HepG2 (cell line): ENCODE results near the gene VSIG2. TPM values are rescaled to one million over a fixed set of nuclear protein-coding genes. Genes with fewer than 3 reads are reported as not detected.

ENCODE experiments used
- CBFB ChIP-seq: sonication (generic); formaldehyde crosslinking; IDR thresholded peaks from 2 replicates; pipeline ENCODE4 v1.4.0; 2020; ENCODE audit warnings: missing genetic modification reagents
- CENPX ChIP-seq: sonication (generic); formaldehyde crosslinking; IDR thresholded peaks from 2 replicates; pipeline ENCODE4 v1.9.0; 2021; ENCODE audit warnings: mild to moderate bottlenecking, missing genetic modification reagents, moderate library complexity
- DNMT1 ChIP-seq: sonication (generic); formaldehyde crosslinking; IDR thresholded peaks from 2 replicates; pipeline ENCODE4 v1.5.1; 2020; ENCODE audit warnings: mild to moderate bottlenecking, missing genetic modification reagents
- GLI4 ChIP-seq: sonication (generic); formaldehyde crosslinking; IDR thresholded peaks from 2 replicates; pipeline ENCODE4 v1.5.1; 2020; ENCODE audit warnings: missing genetic modification reagents, mild to moderate bottlenecking, moderate library complexity, borderline replicate concordance
- NKX3-1 ChIP-seq: sonication (generic); formaldehyde crosslinking; IDR thresholded peaks from 2 replicates; pipeline ENCODE4 v1.5.0; 2020; ENCODE audit warnings: missing genetic modification reagents
- POLR2AphosphoS2 ChIP-seq: IDR thresholded peaks from 2 replicates; pipeline ENCODE4 v1.6.1; 2011; ENCODE audit warnings: low read depth, low read length, improper control_type of control experiment
- REPIN1 ChIP-seq: sonication (generic); formaldehyde crosslinking; IDR thresholded peaks from 2 replicates; pipeline ENCODE4 v1.8.0; 2022; ENCODE audit warnings: missing genetic modification reagents, low read depth, mild to moderate bottlenecking, borderline replicate concordance
- SMAD3 ChIP-seq: sonication (generic); formaldehyde crosslinking; IDR thresholded peaks from 2 replicates; pipeline ENCODE4 v1.4.0; 2020; ENCODE audit warnings: missing genetic modification reagents
- ZBTB14 ChIP-seq: sonication (generic); formaldehyde crosslinking; IDR thresholded peaks from 2 replicates; pipeline ENCODE4 v1.4.0; 2020; ENCODE audit warnings: missing genetic modification reagents
- ZBTB3 ChIP-seq: sonication (generic); formaldehyde crosslinking; IDR thresholded peaks from 2 replicates; pipeline ENCODE4 v1.4.0; 2020; ENCODE audit warnings: low read depth, mild to moderate bottlenecking, moderate library complexity, missing genetic modification reagents, borderline replicate concordance
- ZBTB49 ChIP-seq: sonication (generic); formaldehyde crosslinking; IDR thresholded peaks from 2 replicates; pipeline ENCODE4 v1.4.0; 2020; ENCODE audit warnings: missing genetic modification reagents, borderline replicate concordance
- ZFP90 ChIP-seq: sonication (generic); formaldehyde crosslinking; IDR thresholded peaks from 2 replicates; pipeline ENCODE4 v1.8.0; 2022; ENCODE audit warnings: missing genetic modification reagents, mild to moderate bottlenecking, inconsistent platforms, borderline replicate concordance
- ZNF207 ChIP-seq: fragments of 450-650 bp; IDR thresholded peaks from 2 replicates; pipeline ENCODE4 v1.6.1; 2016; ENCODE audit warnings: antibody characterized with exemption, borderline replicate concordance
- ZNF263 ChIP-seq: sonication (generic); formaldehyde crosslinking; IDR thresholded peaks from 2 replicates; pipeline ENCODE4 v1.4.0; 2020; ENCODE audit warnings: missing genetic modification reagents
- ZNF747 ChIP-seq: sonication (generic); formaldehyde crosslinking; IDR thresholded peaks from 2 replicates; pipeline ENCODE4 v1.8.1; 2023; ENCODE audit warnings: missing genetic modification reagents, mild to moderate bottlenecking, borderline replicate concordance
- ZNF792 ChIP-seq: IDR thresholded peaks from 2 replicates; pipeline ENCODE4 v1.6.1; 2016
- polyA plus RNA-seq, 8 experiments: library from polyadenylated mRNA; depleted of rRNA in 3 of 8; stranded (reverse) in 7 of 8; unstranded in 1 of 8; fragments of >200 nt; fragmentation: Illumina TruSeq in 4 of 8; extraction: Trizol in 4 of 8; gene quantifications; 2 replicates each; pipeline versions ENCODE4 v1.2.1 to v1.2.3, GENCODE V29; 2011 to 2016; ENCODE audit warnings: low read depth in 4 of 8, missing spikeins in 1 of 8, mixed read lengths in 1 of 8; ENCODE audit not compliant: insufficient read depth in 1 of 8
- total RNA-seq, 5 experiments: library from RNA; depleted of rRNA; stranded (reverse); fragments of >200 nt; fragmentation: Illumina TruSeq; extraction: Trizol; gene quantifications; 2 replicates each; pipeline ENCODE4 v1.2.3, GENCODE V29; 2016; ENCODE audit warnings: low read depth in 1 of 5
- TF ChIP-seq, protein P1 (sequence below): sonication (generic); formaldehyde crosslinking; IDR thresholded peaks from 2 replicates; pipeline ENCODE4 v1.9.0; 2021; ENCODE audit warnings: missing genetic modification reagents, borderline replicate concordance
- TF ChIP-seq, protein P2 (sequence below): sonication (generic); formaldehyde crosslinking; IDR thresholded peaks from 2 replicates; pipeline ENCODE4 v1.9.0; 2021; ENCODE audit warnings: missing genetic modification reagents, borderline replicate concordance

VSIG2 gene
- total and polyA plus RNA-seq, 2 of the 13 experiments (the other 11 are each of a cell fraction or from before 2014, with no cell fraction given), result 0.80 to 2.7 TPM

GRCh38 chr11:124800226-124800929 lies 48.3 kb upstream of the VSIG2 start, which contains the start of gene MSANTD2 (continued):
- TF ChIP-seq ZBTB14 (CRISPR knock-in tag), result no peak
- no peak for TF ChIP-seq POLR2AphosphoS2
- peak; percentile 21; the same call in 1 of the 2 replicates for TF ChIP-seq SMAD3 (CRISPR knock-in tag)
- TF ChIP-seq, protein P1, sequence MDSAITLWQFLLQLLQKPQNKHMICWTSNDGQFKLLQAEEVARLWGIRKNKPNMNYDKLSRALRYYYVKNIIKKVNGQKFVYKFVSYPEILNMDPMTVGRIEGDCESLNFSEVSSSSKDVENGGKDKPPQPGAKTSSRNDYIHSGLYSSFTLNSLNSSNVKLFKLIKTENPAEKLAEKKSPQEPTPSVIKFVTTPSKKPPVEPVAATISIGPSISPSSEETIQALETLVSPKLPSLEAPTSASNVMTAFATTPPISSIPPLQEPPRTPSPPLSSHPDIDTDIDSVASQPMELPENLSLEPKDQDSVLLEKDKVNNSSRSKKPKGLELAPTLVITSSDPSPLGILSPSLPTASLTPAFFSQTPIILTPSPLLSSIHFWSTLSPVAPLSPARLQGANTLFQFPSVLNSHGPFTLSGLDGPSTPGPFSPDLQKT, result no peak
- no peak for TF ChIP-seq NKX3-1
- peak; percentile 65; the same call in 1 of the 2 replicates for TF ChIP-seq GLI4 (CRISPR knock-in tag)
- peak; percentile 78 for TF ChIP-seq DNMT1 (CRISPR knock-in tag)
- TF ChIP-seq ZBTB3 (CRISPR knock-in tag), result no peak
- TF ChIP-seq ZNF207, result no peak
- TF ChIP-seq ZNF747 (CRISPR knock-in tag), result peak; percentile 80; the same call in 1 of the 2 replicates
- TF ChIP-seq ZBTB49 (CRISPR knock-in tag), result no peak
- peak; percentile 55; the same call in 1 of the 2 replicates for TF ChIP-seq ZFP90 (CRISPR knock-in tag)
- 0 out of 2 replicates have a peak, but pooled peaks have one; percentile 74 for TF ChIP-seq CBFB (CRISPR knock-in tag)
- TF ChIP-seq ZNF263 (CRISPR knock-in tag), result peak; percentile 65
- TF ChIP-seq ZNF792 (CRISPR knock-in tag), result peak; percentile 45; the same call in 1 of the 2 replicates
- TF ChIP-seq, protein P2, sequence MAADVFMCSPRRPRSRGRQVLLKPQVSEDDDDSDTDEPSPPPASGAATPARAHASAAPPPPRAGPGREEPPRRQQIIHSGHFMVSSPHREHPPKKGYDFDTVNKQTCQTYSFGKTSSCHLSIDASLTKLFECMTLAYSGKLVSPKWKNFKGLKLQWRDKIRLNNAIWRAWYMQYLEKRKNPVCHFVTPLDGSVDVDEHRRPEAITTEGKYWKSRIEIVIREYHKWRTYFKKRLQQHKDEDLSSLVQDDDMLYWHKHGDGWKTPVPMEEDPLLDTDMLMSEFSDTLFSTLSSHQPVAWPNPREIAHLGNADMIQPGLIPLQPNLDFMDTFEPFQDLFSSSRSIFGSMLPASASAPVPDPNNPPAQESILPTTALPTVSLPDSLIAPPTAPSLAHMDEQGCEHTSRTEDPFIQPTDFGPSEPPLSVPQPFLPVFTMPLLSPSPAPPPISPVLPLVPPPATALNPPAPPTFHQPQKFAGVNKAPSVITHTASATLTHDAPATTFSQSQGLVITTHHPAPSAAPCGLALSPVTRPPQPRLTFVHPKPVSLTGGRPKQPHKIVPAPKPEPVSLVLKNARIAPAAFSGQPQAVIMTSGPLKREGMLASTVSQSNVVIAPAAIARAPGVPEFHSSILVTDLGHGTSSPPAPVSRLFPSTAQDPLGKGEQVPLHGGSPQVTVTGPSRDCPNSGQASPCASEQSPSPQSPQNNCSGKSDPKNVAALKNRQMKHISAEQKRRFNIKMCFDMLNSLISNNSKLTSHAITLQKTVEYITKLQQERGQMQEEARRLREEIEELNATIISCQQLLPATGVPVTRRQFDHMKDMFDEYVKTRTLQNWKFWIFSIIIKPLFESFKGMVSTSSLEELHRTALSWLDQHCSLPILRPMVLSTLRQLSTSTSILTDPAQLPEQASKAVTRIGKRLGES (CRISPR knock-in tag), result no peak
- peak; percentile 57; the same call in 1 of the 2 replicates for TF ChIP-seq REPIN1 (CRISPR knock-in tag)
- TF ChIP-seq CENPX (CRISPR knock-in tag), result no peak
